K562 (cell line): Measurements from ENCODE around the gene NCAPG2. TPM values are rescaled to one million over a fixed set of nuclear protein-coding genes. Genes with fewer than 3 reads are reported as not detected.

Source experiments
- BRD9 ChIP-seq: fragments of 450-650 bp; IDR thresholded peaks from 2 replicates; pipeline ENCODE4 v1.6.1; 2018; ENCODE audit warnings: low read depth; ENCODE audit not compliant: partially characterized antibody
- CBX1 ChIP-seq: sonication (generic); IDR thresholded peaks from 2 replicates; pipeline ENCODE4 v1.6.1; 2016; ENCODE audit warnings: antibody characterized with exemption, low read depth, mild to moderate bottlenecking
- CCAR2 ChIP-seq: fragments of 200-400 bp; formaldehyde crosslinking; IDR thresholded peaks from 2 replicates; pipeline ENCODE4 v1.6.1; 2017; ENCODE audit warnings: mild to moderate bottlenecking, low read depth, low read length
- ETV1 ChIP-seq: fragments of 450-650 bp; conservative IDR thresholded peaks from 2 replicates; pipeline ENCODE4 v1.6.1; 2016; ENCODE audit warnings: missing genetic modification characterization, control low read depth, low read depth, missing compliant biosample characterization
- HDAC8 ChIP-seq: fragments of 450-650 bp; IDR thresholded peaks from 2 replicates; pipeline ENCODE4 v1.6.1; 2016; ENCODE audit warnings: mild to moderate bottlenecking, missing genetic modification characterization, moderate library complexity, missing compliant biosample characterization
- MAX ChIP-seq: sonication (generic); formaldehyde crosslinking; IDR thresholded peaks from 2 replicates; pipeline ENCODE4 v1.9.0; 2022; ENCODE audit warnings: mild to moderate bottlenecking, missing genetic modification reagents
- NCOA2 ChIP-seq, 2 experiments: fragments of 450-650 bp; IDR thresholded peaks; 2 replicates each; pipeline ENCODE4 v1.6.1; 2018; ENCODE audit warnings: mild to moderate bottlenecking in 2 of 2, moderate library complexity in 1 of 2; ENCODE audit not compliant: partially characterized antibody in 2 of 2
- NR2C2 ChIP-seq, 2 experiments: fragments of 200-800 bp in 1 of 2; sonication (Bioruptor generic) in 1 of 2; sonication (generic) in 1 of 2; formaldehyde crosslinking in 1 of 2; IDR thresholded peaks; 2 replicates each; pipeline versions ENCODE4 v1.6.1 to v1.8.0; 2016 to 2022; ENCODE audit warnings: mild to moderate bottlenecking in 1 of 2, missing compliant biosample characterization in 1 of 2, missing genetic modification characterization in 1 of 2, missing genetic modification reagents in 1 of 2
- NUFIP1 ChIP-seq: fragments of 450-650 bp; IDR thresholded peaks from 2 replicates; pipeline ENCODE4 v1.6.1; 2018; ENCODE audit not compliant: partially characterized antibody
- PPARD ChIP-seq: fragments of 250-450 bp; sonication (Bioruptor Pico); IDR thresholded peaks from 2 replicates; pipeline ENCODE4 v1.8.0; 2022; ENCODE audit warnings: inconsistent platforms, mild to moderate bottlenecking, moderate library complexity
- SFPQ ChIP-seq: fragments of 200-400 bp; formaldehyde crosslinking; IDR thresholded peaks from 2 replicates; pipeline ENCODE4 v1.6.1; 2017; ENCODE audit warnings: mild to moderate bottlenecking, low read depth, low read length, moderate library complexity
- SMAD2 ChIP-seq: fragments of 150-350 bp; IDR thresholded peaks from 2 replicates; pipeline ENCODE4 v1.6.1; 2014; ENCODE audit warnings: low read depth, mild to moderate bottlenecking, low read length
- SP1 ChIP-seq: sonication (generic); formaldehyde crosslinking; IDR thresholded peaks from 2 replicates; pipeline ENCODE4 v1.8.1; 2022; ENCODE audit warnings: mild to moderate bottlenecking, missing genetic modification reagents
- STAT5A ChIP-seq: IDR thresholded peaks from 2 replicates; pipeline ENCODE4 v1.6.1; 2012; ENCODE audit warnings: low read length, inconsistent platforms, borderline replicate concordance
- THAP12 ChIP-seq: fragments of 250-450 bp; sonication (Bioruptor Pico); IDR thresholded peaks from 2 replicates; pipeline ENCODE4 v1.9.0; 2021; ENCODE audit warnings: mild to moderate bottlenecking, inconsistent platforms
- ZNF512 ChIP-seq: IDR thresholded peaks from 2 replicates; pipeline ENCODE4 v1.6.1; 2016; ENCODE audit warnings: missing genetic modification characterization, missing compliant biosample characterization
- ZNF77 ChIP-seq: fragments of 250-450 bp; sonication (Bioruptor Pico); IDR thresholded peaks from 2 replicates; pipeline ENCODE4 v1.5.0; 2020
- polyA plus RNA-seq, 8 experiments: library from polyadenylated mRNA; depleted of rRNA in 4 of 8; stranded (reverse) in 5 of 8; unstranded in 3 of 8; fragments of >200 nt; fragmentation: Nextera tagmentation in 2 of 8; fragmentation: Illumina TruSeq in 1 of 8; extraction: Ambion mirVana in 2 of 8; extraction: Trizol in 1 of 8; gene quantifications; 2 replicates each; pipeline versions ENCODE4 v1.2.1 to v1.2.3, GENCODE V29; 2011 to 2014; ENCODE audit warnings: inconsistent platforms in 1 of 8, missing spikeins in 1 of 8
- total RNA-seq, 7 experiments: library from RNA; depleted of rRNA in 6 of 7; stranded (reverse); fragments of >200 nt in 6 of 7; fragmentation: Illumina TruSeq in 2 of 7; extraction: Trizol in 2 of 7; gene quantifications; 2 replicates each; pipeline versions ENCODE4 v1.2.1 to v1.2.3, GENCODE V29; 2011 to 2021; ENCODE audit warnings: low replicate concordance in 1 of 7
- TF ChIP-seq, protein P1 (sequence below): fragments of 250-450 bp; sonication (Bioruptor Pico); IDR thresholded peaks from 2 replicates; pipeline ENCODE4 v1.5.0; 2021; ENCODE audit warnings: mild to moderate bottlenecking, borderline replicate concordance

The NCAPG2 gene
- total and polyA plus RNA-seq, 9 of the 15 experiments (the other 6 are each of a cell fraction or from before 2014, with no cell fraction given): 21.5 to 127 (median 86.1) TPM

DNA sequence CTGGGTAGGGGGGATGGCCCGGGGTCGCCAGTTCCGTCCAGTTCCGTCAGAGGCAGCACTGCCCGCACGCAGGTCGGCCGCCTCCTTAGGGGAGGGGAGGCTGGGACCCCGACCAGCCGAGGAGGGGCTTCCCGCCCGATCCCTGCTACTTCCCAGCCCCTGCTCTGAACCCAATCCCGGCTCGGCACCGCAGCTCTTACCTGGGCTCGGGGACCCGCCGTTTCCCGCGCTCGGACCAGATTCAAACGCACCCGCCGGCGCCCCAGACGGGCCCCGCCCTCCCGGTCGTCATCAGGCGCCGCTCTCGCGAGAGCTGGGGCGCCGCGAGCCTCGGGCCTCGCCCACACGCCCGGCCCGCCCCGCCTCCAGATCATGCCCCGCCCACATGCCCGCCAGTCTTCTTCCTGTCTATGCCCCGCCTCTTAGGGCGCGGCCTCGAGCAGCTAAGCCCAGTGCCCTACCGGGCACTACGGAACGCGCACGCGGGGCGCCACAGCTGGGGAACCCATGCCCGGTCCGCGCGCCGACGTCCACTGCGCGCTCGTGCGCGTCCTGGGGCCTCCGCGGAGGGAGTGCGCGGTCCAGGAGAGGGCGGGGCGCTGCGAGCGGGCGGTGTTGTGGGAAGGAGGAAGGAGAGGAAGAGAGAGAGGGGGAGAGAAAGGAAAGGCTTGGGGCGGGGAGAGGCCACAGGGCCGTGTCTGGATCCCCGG, at the start of gene NCAPG2 (continued):
- TF ChIP-seq ZNF512: no peak
- no peak for TF ChIP-seq ETV1
- TF ChIP-seq, protein P1, sequence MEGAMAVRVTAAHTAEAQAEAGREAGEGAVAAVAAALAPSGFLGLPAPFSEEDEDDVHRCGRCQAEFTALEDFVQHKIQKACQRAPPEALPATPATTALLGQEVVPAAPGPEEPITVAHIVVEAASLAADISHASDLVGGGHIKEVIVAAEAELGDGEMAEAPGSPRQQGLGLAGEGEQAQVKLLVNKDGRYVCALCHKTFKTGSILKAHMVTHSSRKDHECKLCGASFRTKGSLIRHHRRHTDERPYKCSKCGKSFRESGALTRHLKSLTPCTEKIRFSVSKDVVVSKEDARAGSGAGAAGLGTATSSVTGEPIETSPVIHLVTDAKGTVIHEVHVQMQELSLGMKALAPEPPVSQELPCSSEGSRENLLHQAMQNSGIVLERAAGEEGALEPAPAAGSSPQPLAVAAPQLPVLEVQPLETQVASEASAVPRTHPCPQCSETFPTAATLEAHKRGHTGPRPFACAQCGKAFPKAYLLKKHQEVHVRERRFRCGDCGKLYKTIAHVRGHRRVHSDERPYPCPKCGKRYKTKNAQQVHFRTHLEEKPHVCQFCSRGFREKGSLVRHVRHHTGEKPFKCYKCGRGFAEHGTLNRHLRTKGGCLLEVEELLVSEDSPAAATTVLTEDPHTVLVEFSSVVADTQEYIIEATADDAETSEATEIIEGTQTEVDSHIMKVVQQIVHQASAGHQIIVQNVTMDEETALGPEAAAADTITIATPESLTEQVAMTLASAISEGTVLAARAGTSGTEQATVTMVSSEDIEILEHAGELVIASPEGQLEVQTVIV: no peak
- peak; percentile 97 for TF ChIP-seq SP1 (CRISPR knock-in tag)
- TF ChIP-seq ZNF77 (CRISPR knock-in tag): no peak
- peak; percentile 93 for TF ChIP-seq MAX (CRISPR knock-in tag)
- TF ChIP-seq NR2C2 (CRISPR knock-in tag; IDR thresholded peaks at IDR 0.05): 0 out of 2 replicates have a peak, but pooled peaks have one; percentile 63
- TF ChIP-seq NR2C2 (tag; IDR thresholded peaks at IDR 0.05): peak; percentile 67
- TF ChIP-seq NCOA2 (IDR thresholded peaks at IDR 0.05; ENCODE audit: partially characterized antibody in 2 of 2): no peak
- peak; percentile 70; the same call in 1 of the 2 replicates for TF ChIP-seq CBX1
- no peak for TF ChIP-seq SMAD2
- no peak for TF ChIP-seq PPARD
- TF ChIP-seq HDAC8: no peak
- no peak for TF ChIP-seq BRD9
- TF ChIP-seq STAT5A: no peak
- TF ChIP-seq NUFIP1: no peak
- no peak for TF ChIP-seq SFPQ
- peak; percentile 85 for TF ChIP-seq THAP12
- no peak for TF ChIP-seq CCAR2
